CD4-positive, alpha-beta T cell (primary cell): Measurements from ENCODE around the gene DHFR. TPM values are rescaled to one million over a fixed set of nuclear protein-coding genes. Genes with fewer than 3 reads are reported as not detected.

Experiments
- ATAC-seq: fragments of 200-7000 bp; cut with Tn5 transposase; one replicate; pipeline ENCODE4 v1.10.0; 2022; ENCODE audit warnings: mild to moderate bottlenecking; ENCODE audit not compliant: poor library complexity
- CTCF ChIA-PET: fragments of 350-600 bp; sonication (Branson Sonifier 250); formaldehyde crosslinking; loops from one replicate; lab custom pipeline; 2021; ENCODE audit warnings: antibody characterized with exemption, inconsistent platforms; lab: Charles Lee
- POLR2A ChIA-PET: fragments of 350-600 bp; sonication (Branson Sonifier 250); formaldehyde crosslinking; loops from one replicate; lab custom pipeline; 2021; ENCODE audit warnings: antibody characterized with exemption, inconsistent platforms; lab: Charles Lee
- DNase-seq, 14 experiments: peaks; one replicate each; pipeline ENCODE4 v3.0.0-alpha.2; 2013 to 2020; ENCODE audit warnings: mixed read lengths in 2 of 14
- H3K27ac ChIP-seq, 2 donors: one replicate each; pipeline versions ENCODE4 v1.5.1 to v1.7.0; 2013; ENCODE audit warnings: low read length in 2 of 2, low read depth in 1 of 2, mild to moderate bottlenecking in 1 of 2
- H3K27me3 ChIP-seq, 2 experiments: 1 replicate in 1 of 2; 2 replicates in 1 of 2; pipeline versions ENCODE4 v1.6.1 to v1.7.0; 2013; ENCODE audit warnings: low read length in 2 of 2, control low read depth in 1 of 2, mild to moderate bottlenecking in 1 of 2, moderate library complexity in 1 of 2; ENCODE audit not compliant: insufficient read depth in 2 of 2, control insufficient read depth in 1 of 2
- H3K36me3 ChIP-seq: one replicate; pipeline ENCODE4 v1.6.1; 2013; ENCODE audit warnings: low read length, control low read depth; ENCODE audit not compliant: insufficient read depth
- H3K4me1 ChIP-seq: one replicate; pipeline ENCODE4 v1.6.1; 2013; ENCODE audit warnings: low read length, control low read depth; ENCODE audit not compliant: insufficient read depth
- H3K4me3 ChIP-seq: one replicate; pipeline ENCODE4 v1.5.1; 2013; ENCODE audit warnings: mild to moderate bottlenecking, low read length, moderate library complexity
- H3K9me3 ChIP-seq, 2 experiments: 1 replicate in 1 of 2; 2 replicates in 1 of 2; pipeline versions ENCODE4 v1.6.1 to v1.7.0; 2013; ENCODE audit warnings: low read length in 2 of 2, mild to moderate bottlenecking in 2 of 2, control low read depth in 1 of 2, moderate library complexity in 1 of 2; ENCODE audit not compliant: control insufficient read depth in 1 of 2, insufficient read depth in 1 of 2
- H3K27ac Mint-ChIP-seq: one replicate; pipeline ENCODE4 v1.8.0; 2020; ENCODE audit warnings: mixed read lengths
- H3K27me3 Mint-ChIP-seq: one replicate; pipeline ENCODE4 v1.8.0; 2021; ENCODE audit warnings: mixed read lengths
- H3K36me3 Mint-ChIP-seq: one replicate; pipeline ENCODE4 v1.8.0; 2021; ENCODE audit warnings: low read depth, mixed read lengths
- H3K4me1 Mint-ChIP-seq: one replicate; pipeline ENCODE4 v1.8.0; 2021; ENCODE audit warnings: low read depth, mixed read lengths
- H3K4me3 Mint-ChIP-seq: one replicate; pipeline ENCODE4 v1.8.0; 2020; ENCODE audit warnings: mild to moderate bottlenecking, mixed read lengths
- H3K9me3 Mint-ChIP-seq: one replicate; pipeline ENCODE4 v1.8.0; 2020; ENCODE audit warnings: mixed read lengths
- CTCF ChIP-seq: fragments of 200-600 bp; IDR thresholded peaks from one replicate; pipeline ENCODE4 v1.8.0; 2022; ENCODE audit warnings: antibody characterized with exemption, mild to moderate bottlenecking
- intact Hi-C, 2 experiments: fragments of 100-400 bp; cut with DNase I in 1 of 2; cut with micrococcal nuclease in 1 of 2; formaldehyde crosslinking; loops; one replicate each; pipeline versions ENCODE4 v1.15.1 to v1.9.0; 2023 to 2025; cut with DNase I, micrococcal nuclease
- total RNA-seq, 174 experiments: library from RNA in 2 of 174; stranded (reverse) in 2 of 174; gene quantifications; one replicate each; pipeline ENCODE4 v1.2.3 and lab custom pipeline; 2021 to 2026

The DHFR gene
- total RNA-seq, 2 experiments from 2014 or later, result 3.6 to 4.0 TPM

- Mint-ChIP-seq H3K36me3 (no peaks in the 10 kb centered on the region), H3K9me3 (no peaks in the 10 kb centered on the region), H3K27me3 (peaks cover 4% of the 10 kb centered on the region), H3K4me3 (no peak overlapping the region), H3K27ac (no peak overlapping the region), H3K4me1 (no peaks in the 10 kb centered on the region)
- TF ChIP-seq CTCF, result no peak
- DNase-seq, result no peak
- H3K36me3 ChIP-seq, result no peaks in the 10 kb centered on the region
- no peak overlapping the region for H3K27ac ChIP-seq
- no peak for ATAC-seq
- no peaks in the 10 kb centered on the region for H3K9me3 ChIP-seq
- no peaks in the 10 kb centered on the region for H3K4me1 ChIP-seq
- H3K4me3 ChIP-seq, result no peak overlapping the region
- ChIA-PET CTCF (no interaction called here), POLR2A (no interaction called here)
- peaks cover 0 to 2% of the 10 kb centered on the region in 2 experiments for H3K27me3 ChIP-seq
- intact Hi-C loops, result no loop called here
These were observed 62.7 kb downstream of the DHFR start for GRCh38 chr5:80592105-80592504.

GRCh38 chr5:80591352-80591751, 63.4 kb downstream of the DHFR start:
- Mint-ChIP-seq H3K36me3 (no peaks in the 10 kb centered on the region), H3K9me3 (no peaks in the 10 kb centered on the region), H3K27ac (no peak overlapping the region), H3K4me3 (no peak overlapping the region), H3K27me3 (peaks cover 4% of the 10 kb centered on the region), H3K4me1 (no peaks in the 10 kb centered on the region)
- no peak overlapping the region for H3K4me3 ChIP-seq
- ATAC-seq (no peak), DNase-seq (no peak)
- H3K27me3 ChIP-seq, result peaks cover 0 to 2% of the 10 kb centered on the region in 2 experiments
- no peaks in the 10 kb centered on the region for H3K36me3 ChIP-seq
- H3K4me1 ChIP-seq, result no peaks in the 10 kb centered on the region
- intact Hi-C loops, result no loop called here
- H3K9me3 ChIP-seq, result no peaks in the 10 kb centered on the region
- H3K27ac ChIP-seq, result no peak overlapping the region
- ChIA-PET POLR2A (no interaction called here), CTCF (no interaction called here)
- TF ChIP-seq CTCF, result no peak

GRCh38 chr5:80590766-80591165, 64.0 kb downstream of the DHFR start:
- peaks cover 0 to 2% of the 10 kb centered on the region in 2 experiments for H3K27me3 ChIP-seq
- H3K27ac ChIP-seq, result no peak overlapping the region
- no peak overlapping the region for H3K4me3 Mint-ChIP-seq
- H3K27ac Mint-ChIP-seq, result no peak overlapping the region
- H3K4me1 ChIP-seq, result no peaks in the 10 kb centered on the region
- H3K4me3 ChIP-seq, result no peak overlapping the region
- no peaks in the 10 kb centered on the region for H3K4me1 Mint-ChIP-seq
- no peak for ATAC-seq
- intact Hi-C loops, result no loop called here
- H3K36me3 Mint-ChIP-seq, result no peaks in the 10 kb centered on the region
- no peaks in the 10 kb centered on the region for H3K36me3 ChIP-seq
- ChIA-PET POLR2A (no interaction called here), CTCF (no interaction called here)
- DNase-seq, result no peak
- peaks cover 4% of the 10 kb centered on the region for H3K27me3 Mint-ChIP-seq
- no peak for TF ChIP-seq CTCF
- H3K9me3 Mint-ChIP-seq, result no peaks in the 10 kb centered on the region
- H3K9me3 ChIP-seq, result no peaks in the 10 kb centered on the region
